BLaER1 treated with 17β-estradiol and CSF1 and Interleukin-3, amounts not matched to agents 10 nM and 100 nM (cell line): ENCODE data around the gene PIM3.
A peak's percentile ranks its signal among the peaks of the same experiment; 100 is the strongest.

Source experiments
- H3K27ac ChIP-seq, 11 experiments: shearing (Covaris generic); formaldehyde crosslinking; 2 replicates each; pipeline ENCODE4 v1.8.1; 2022
- H3K27me3 ChIP-seq, 11 experiments: shearing (Covaris generic); formaldehyde crosslinking; 2 replicates each; pipeline ENCODE4 v1.8.1; 2022
- H3K36me3 ChIP-seq, 11 experiments: shearing (Covaris generic); formaldehyde crosslinking; 2 replicates each; pipeline ENCODE4 v1.8.1; 2022
- H3K4me1 ChIP-seq, 10 experiments: shearing (Covaris generic); formaldehyde crosslinking; 2 replicates each; pipeline ENCODE4 v1.8.1; 2022
- H3K4me2 ChIP-seq, 11 experiments: shearing (Covaris generic); formaldehyde crosslinking; 2 replicates each; pipeline ENCODE4 v1.8.1; 2022
- H3K4me3 ChIP-seq, 10 experiments: shearing (Covaris generic); formaldehyde crosslinking; 2 replicates each; pipeline ENCODE4 v1.8.1; 2022
- H3K9ac ChIP-seq, 11 experiments: shearing (Covaris generic); formaldehyde crosslinking; 2 replicates each; pipeline ENCODE4 v1.8.1; 2022
- H3K9me3 ChIP-seq, 11 experiments: shearing (Covaris generic); formaldehyde crosslinking; replicated peaks in 1 of 11; 2 replicates each; pipeline ENCODE4 v1.8.1; 2022
- H4K20me1 ChIP-seq, 11 experiments: shearing (Covaris generic); formaldehyde crosslinking; 2 replicates each; pipeline ENCODE4 v1.8.1; 2022
- Cebpa-rat ChIP-seq, 11 experiments: shearing (Covaris generic); IDR thresholded peaks; 2 replicates each; pipeline ENCODE4 v1.8.1; 2022

PIM3 gene

DNA sequence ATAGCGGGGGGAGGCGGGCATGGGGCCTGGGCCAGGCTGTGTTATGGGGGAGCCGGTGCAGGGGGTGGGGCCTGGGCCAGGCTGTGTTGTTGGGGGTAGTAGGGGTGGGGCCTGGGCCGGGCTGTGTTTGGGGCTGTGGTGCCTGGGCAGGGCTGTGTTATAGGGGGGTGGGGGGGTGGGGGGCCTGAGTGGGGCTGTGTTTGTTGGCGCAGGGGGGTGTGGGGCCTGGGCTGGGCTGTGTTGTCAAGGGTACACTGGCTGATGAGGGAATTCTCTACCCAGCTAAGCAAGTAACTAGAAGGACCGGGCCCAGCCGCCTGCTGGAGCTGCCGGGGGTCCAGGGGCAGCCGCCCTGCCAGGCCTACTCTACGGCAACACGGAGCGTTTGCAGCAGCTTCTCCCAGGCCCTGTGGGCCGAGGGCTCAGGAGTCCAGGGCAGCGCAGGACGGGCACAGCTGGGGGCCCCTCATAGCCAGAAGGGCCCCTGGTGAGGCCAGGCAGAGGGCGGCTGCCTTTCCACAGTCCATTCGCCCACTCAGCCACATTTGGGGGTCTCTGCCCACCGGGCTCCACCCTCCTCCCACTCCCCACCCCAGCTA, 10.1 kb upstream of the PIM3 start:
- H3K27me3 ChIP-seq: no peaks in the 10 kb centered on the region
- peak overlapping the region in 10 of 11 experiments; percentile 37 to 92 (median 74); a peak in 16 of 22 replicates for H3K4me2 ChIP-seq
- peaks cover 0 to 10% (median 0%) of the 10 kb centered on the region in 11 experiments; a peak in 3 of 22 replicates for H4K20me1 ChIP-seq
- no peaks in the 10 kb centered on the region for H3K36me3 ChIP-seq
- no peak for TF ChIP-seq Cebpa-rat (IDR thresholded peaks at IDR 0.05)
- H3K9me3 ChIP-seq: no peaks in the 10 kb centered on the region
- peaks cover 46 to 91% (median 86%) of the 10 kb centered on the region in 10 experiments for H3K4me1 ChIP-seq
- H3K4me3 ChIP-seq: no peak overlapping the region
- H3K27ac ChIP-seq: no peak overlapping the region
- no peak overlapping the region for H3K9ac ChIP-seq

GRCh38 chr22:49951000-49951677, 9.4 kb upstream of the PIM3 start:
- Histone ChIP-seq H3K9me3 (no peaks in the 10 kb centered on the region), H3K9ac (peak overlapping the region in 5 of 11 experiments; percentile 10 to 46 (median 26); a peak in 4 of 22 replicates), H3K27me3 (no peaks in the 10 kb centered on the region), H4K20me1 (peaks cover 0 to 10% (median 0%) of the 10 kb centered on the region in 11 experiments; a peak in 3 of 22 replicates), H3K4me3 (no peak overlapping the region), H3K27ac (no peak overlapping the region), H3K36me3 (no peaks in the 10 kb centered on the region), H3K4me1 (peaks cover 53 to 91% (median 86%) of the 10 kb centered on the region in 10 experiments), H3K4me2 (peak overlapping the region; percentile 37 to 92 (median 73); a peak in 21 of 22 replicates)
- no peak for TF ChIP-seq Cebpa-rat (IDR thresholded peaks at IDR 0.05)

- Histone ChIP-seq H3K27me3 (no peaks in the 10 kb centered on the region), H3K4me1 (peaks cover 53 to 93% (median 87%) of the 10 kb centered on the region in 10 experiments), H3K36me3 (no peaks in the 10 kb centered on the region), H4K20me1 (peaks cover 0 to 10% (median 0%) of the 10 kb centered on the region in 11 experiments; a peak in 3 of 22 replicates), H3K27ac (no peak overlapping the region), H3K9me3 (no peaks in the 10 kb centered on the region), H3K4me2 (peak overlapping the region; percentile 37 to 92 (median 73); a peak in 19 of 22 replicates), H3K4me3 (no peak overlapping the region), H3K9ac (peak overlapping the region in 4 of 11 experiments; percentile 10 to 46 (median 28); a peak in 4 of 22 replicates)
- no peak for TF ChIP-seq Cebpa-rat (IDR thresholded peaks at IDR 0.05)
Measured at GRCh38 chr22:49951678-49951985, 8.9 kb upstream of the PIM3 start.

- H3K4me3 ChIP-seq: no peak overlapping the region
- H3K9me3 ChIP-seq: no peaks in the 10 kb centered on the region
- H3K4me2 ChIP-seq: peak overlapping the region in 10 of 11 experiments; percentile 42 to 92 (median 74); a peak in 18 of 22 replicates
- H3K36me3 ChIP-seq: no peaks in the 10 kb centered on the region
- no peak overlapping the region for H3K27ac ChIP-seq
- H3K4me1 ChIP-seq: peaks cover 53 to 90% (median 82%) of the 10 kb centered on the region in 10 experiments
- peaks cover 0 to 10% (median 0%) of the 10 kb centered on the region in 11 experiments; a peak in 3 of 22 replicates for H4K20me1 ChIP-seq
- no peak for TF ChIP-seq Cebpa-rat (IDR thresholded peaks at IDR 0.05)
- no peaks in the 10 kb centered on the region for H3K27me3 ChIP-seq
- peak overlapping the region in 4 of 11 experiments; percentile 10 to 56 (median 26); a peak in 4 of 22 replicates for H3K9ac ChIP-seq
Measured at GRCh38 chr22:49951986-49952896, 8.3 kb upstream of the PIM3 start.

- TF ChIP-seq Cebpa-rat (IDR thresholded peaks at IDR 0.05): no peak
- H3K9me3 ChIP-seq: no peaks in the 10 kb centered on the region
- no peaks in the 10 kb centered on the region for H3K36me3 ChIP-seq
- H3K27ac ChIP-seq: peak overlapping the region in 1 of 11 experiments; percentile 37; a peak in 2 of 22 replicates
- H4K20me1 ChIP-seq: peaks cover 0 to 9% (median 0%) of the 10 kb centered on the region in 11 experiments; a peak in 2 of 22 replicates
- no peak overlapping the region for H3K4me3 ChIP-seq
- peaks cover 53 to 84% (median 73%) of the 10 kb centered on the region in 10 experiments for H3K4me1 ChIP-seq
- peak overlapping the region; percentile 42 to 92 (median 74) for H3K4me2 ChIP-seq
- H3K9ac ChIP-seq: peak overlapping the region in 3 of 11 experiments; percentile 7 to 56 (median 23); a peak in 4 of 22 replicates
- H3K27me3 ChIP-seq: no peaks in the 10 kb centered on the region
Measured at GRCh38 chr22:49953027-49953679, 7.4 kb upstream of the PIM3 start.

DNA sequence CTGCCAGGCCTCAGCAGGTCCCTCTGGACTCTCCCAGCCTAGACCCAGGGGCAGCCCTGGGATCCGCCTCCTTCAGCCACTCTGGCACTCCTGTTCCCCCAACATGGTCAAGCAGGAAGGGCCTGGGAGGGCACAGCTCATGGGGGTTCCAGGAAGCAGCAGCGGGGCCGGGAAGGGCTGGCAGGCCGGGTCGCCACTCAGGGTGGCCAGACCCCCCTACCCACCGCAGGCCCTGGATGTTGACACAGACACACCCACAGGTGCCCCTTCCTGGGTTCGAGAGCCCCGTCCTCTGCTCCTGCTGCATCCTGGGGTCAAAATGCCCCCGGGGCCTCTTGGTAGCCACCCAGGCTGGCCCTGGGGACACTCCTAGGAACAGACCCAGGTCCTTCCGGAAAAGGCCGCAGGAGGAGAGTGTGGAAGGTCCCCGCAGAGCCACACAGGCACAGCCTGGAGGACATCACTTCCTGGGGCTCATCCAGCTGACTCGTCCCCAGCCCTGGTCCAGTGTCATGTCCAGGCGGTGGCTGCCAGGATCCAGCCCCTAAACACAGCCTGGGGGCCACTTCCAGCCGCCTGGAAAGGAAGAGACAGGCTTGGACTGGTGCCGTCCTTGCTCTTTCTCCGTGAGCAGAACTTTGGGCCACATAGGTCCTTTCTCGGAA, 6.8 kb upstream of the PIM3 start:
- Histone ChIP-seq H3K4me1 (peaks cover 56 to 84% (median 71%) of the 10 kb centered on the region in 10 experiments), H3K27me3 (no peaks in the 10 kb centered on the region), H3K27ac (peak overlapping the region in 1 of 11 experiments; percentile 37; a peak in 2 of 22 replicates)

DNA sequence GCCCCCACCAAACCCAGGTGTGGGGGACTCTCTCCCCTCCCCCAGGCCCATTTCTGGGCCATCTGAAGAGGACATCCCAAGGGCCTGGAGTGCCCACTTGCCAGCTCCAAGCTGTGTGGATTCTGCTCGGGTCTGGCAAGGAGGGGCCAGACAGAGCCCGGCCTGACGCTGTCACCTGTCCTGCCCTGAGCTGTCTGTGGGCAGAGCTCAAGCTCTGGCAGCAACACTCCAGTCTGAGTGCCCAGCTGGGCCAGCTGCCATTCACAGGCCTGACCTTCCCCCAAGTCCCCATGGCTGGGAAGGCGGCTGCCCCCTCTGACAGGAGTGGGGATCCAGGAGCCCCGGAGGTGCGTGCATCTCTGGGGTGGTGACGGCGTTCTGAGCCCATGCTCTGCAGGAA, 6.2 kb upstream of the PIM3 start:
- H3K4me2 ChIP-seq: peak overlapping the region; percentile 57 to 92 (median 74); a peak in 19 of 22 replicates
- H3K9ac ChIP-seq: peak overlapping the region in 3 of 11 experiments; percentile 7 to 62 (median 56); a peak in 3 of 22 replicates
- no peak for TF ChIP-seq Cebpa-rat (IDR thresholded peaks at IDR 0.05)
- no peaks in the 10 kb centered on the region for H3K9me3 ChIP-seq
- no peak overlapping the region for H3K4me3 ChIP-seq
- H3K4me1 ChIP-seq: peaks cover 60 to 84% (median 72%) of the 10 kb centered on the region in 10 experiments
- no peak overlapping the region for H3K27ac ChIP-seq
- no peaks in the 10 kb centered on the region for H3K27me3 ChIP-seq
- H4K20me1 ChIP-seq: peaks cover 0 to 9% (median 0%) of the 10 kb centered on the region in 11 experiments; a peak in 2 of 22 replicates
- no peaks in the 10 kb centered on the region for H3K36me3 ChIP-seq

More for the DNA sequence above, 6.8 kb upstream of the PIM3 start:
- Histone ChIP-seq H3K36me3 (no peaks in the 10 kb centered on the region), H3K9me3 (no peaks in the 10 kb centered on the region), H3K4me3 (no peak overlapping the region), H3K4me2 (peak overlapping the region; percentile 42 to 92 (median 74)), H4K20me1 (peaks cover 0 to 9% (median 0%) of the 10 kb centered on the region in 11 experiments; a peak in 2 of 22 replicates), H3K9ac (peak overlapping the region in 2 of 11 experiments; percentile 7 to 56; a peak in 3 of 22 replicates)
- TF ChIP-seq Cebpa-rat (IDR thresholded peaks at IDR 0.05): no peak
